ENCODE measurements around the gene RTN4R.
"Not testable (repeated sequence)": the region's sequence is repeated elsewhere in the genome, so short reads cannot be mapped to it uniquely, and the experiment has no call there.

RTN4R gene

DNA sequence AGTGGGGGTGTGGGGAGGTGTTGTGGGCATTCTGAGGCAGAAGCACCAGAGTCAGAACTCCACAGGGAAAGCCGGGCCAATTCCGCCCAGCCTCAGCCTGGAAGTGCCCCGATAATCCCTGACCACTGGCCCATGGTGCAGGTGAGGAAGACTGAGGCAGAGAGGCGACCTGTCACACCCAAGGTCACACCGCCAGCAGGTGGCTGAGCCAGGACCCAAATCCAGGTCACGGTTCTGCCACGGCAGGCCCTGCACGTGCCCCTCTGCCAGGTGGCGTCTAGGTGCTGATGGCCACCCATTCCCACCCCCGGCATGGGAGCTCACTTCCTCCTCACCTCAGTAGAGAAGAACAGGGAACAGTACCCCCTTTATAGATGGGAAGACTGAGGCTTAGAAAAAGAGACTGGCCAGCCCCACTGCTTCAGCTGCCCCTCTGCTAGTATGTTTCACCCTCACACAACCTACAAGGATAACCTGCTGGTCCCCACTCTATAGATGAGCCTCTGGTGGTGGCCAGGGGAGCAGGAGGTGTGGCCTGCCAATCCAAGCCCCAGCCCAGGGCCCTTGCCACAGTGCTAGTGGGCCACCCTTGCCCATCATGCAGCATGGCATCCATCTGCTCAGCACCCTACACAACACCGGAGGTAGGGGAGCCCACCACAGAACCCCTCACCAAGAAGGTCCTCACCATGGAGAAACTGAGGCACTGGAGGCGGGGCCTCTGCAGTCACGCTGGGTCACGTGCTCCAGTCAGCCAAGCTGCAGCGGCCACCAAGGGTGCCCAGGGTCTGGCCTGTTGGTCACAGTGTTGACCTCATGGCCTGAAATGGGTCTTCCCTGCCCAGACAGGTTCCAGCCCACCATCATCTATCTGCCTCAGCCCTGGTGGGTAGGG lies 2.1 kb downstream of the RTN4R start:
- not testable (repeated sequence) for H2BK15ac ChIP-seq (ENCODE audit: low read length); H4K91ac ChIP-seq (ENCODE audit: low read depth, low read length, poor library complexity); DNase-seq (ENCODE audit: low spot score); H3K18ac ChIP-seq (ENCODE audit: low read length); H3K4me2 ChIP-seq (ENCODE audit: insufficient read depth, low read length, poor library complexity, severe bottlenecking); H2AFZ ChIP-seq (ENCODE audit: low read length); H3K27me3 ChIP-seq (ENCODE audit: control insufficient read depth in 3 of 3, insufficient read depth in 3 of 3, low read depth in 1 of 3, low read length in 3 of 3); H2BK120ac ChIP-seq (ENCODE audit: low read depth, low read length); H3K27ac ChIP-seq (replicated peaks; ENCODE audit: low read length); H3K9ac ChIP-seq (ENCODE audit: low read depth, low read length, poor library complexity); H2BK5ac ChIP-seq (ENCODE audit: low read length); H3K4ac ChIP-seq (ENCODE audit: low read length); H2AK5ac ChIP-seq (ENCODE audit: low read depth, low read length); H3K4me3 ChIP-seq (ENCODE audit: low read length in 2 of 2); H3K14ac ChIP-seq (ENCODE audit: low read length); H3K9me3 ChIP-seq (replicated peaks in 1 of 2; ENCODE audit: control insufficient read depth in 2 of 2, insufficient read depth in 1 of 2, low read depth in 1 of 2, low read length in 2 of 2); H4K8ac ChIP-seq (ENCODE audit: low read depth, low read length); H3K36me3 ChIP-seq (replicated peaks in 1 of 2; ENCODE audit: control insufficient read depth in 2 of 2, insufficient read depth in 2 of 2, low read length in 2 of 2); H2BK12ac ChIP-seq (ENCODE audit: low read length)
- H3K4me1 ChIP-seq (ENCODE audit: control insufficient read depth in 2 of 2, insufficient read depth in 1 of 2, low read depth in 1 of 2, low read length in 2 of 2), result peaks cover 24 to 25% of the 10 kb centered on the region in 2 donors
- peaks cover 18% of the 10 kb centered on the region for H3K79me1 ChIP-seq (ENCODE audit: low read depth, low read length)
- H3K23ac ChIP-seq (ENCODE audit: low read depth, low read length, poor library complexity), result peak overlapping the region; percentile 98
- no CpG with 5 or more reads among the region's 15 CpGs for WGBS, 2 donors (ENCODE audit: extremely low coverage in 2 of 2, insufficient read length in 2 of 2, insufficient replicate concordance in 1 of 2)

DNA sequence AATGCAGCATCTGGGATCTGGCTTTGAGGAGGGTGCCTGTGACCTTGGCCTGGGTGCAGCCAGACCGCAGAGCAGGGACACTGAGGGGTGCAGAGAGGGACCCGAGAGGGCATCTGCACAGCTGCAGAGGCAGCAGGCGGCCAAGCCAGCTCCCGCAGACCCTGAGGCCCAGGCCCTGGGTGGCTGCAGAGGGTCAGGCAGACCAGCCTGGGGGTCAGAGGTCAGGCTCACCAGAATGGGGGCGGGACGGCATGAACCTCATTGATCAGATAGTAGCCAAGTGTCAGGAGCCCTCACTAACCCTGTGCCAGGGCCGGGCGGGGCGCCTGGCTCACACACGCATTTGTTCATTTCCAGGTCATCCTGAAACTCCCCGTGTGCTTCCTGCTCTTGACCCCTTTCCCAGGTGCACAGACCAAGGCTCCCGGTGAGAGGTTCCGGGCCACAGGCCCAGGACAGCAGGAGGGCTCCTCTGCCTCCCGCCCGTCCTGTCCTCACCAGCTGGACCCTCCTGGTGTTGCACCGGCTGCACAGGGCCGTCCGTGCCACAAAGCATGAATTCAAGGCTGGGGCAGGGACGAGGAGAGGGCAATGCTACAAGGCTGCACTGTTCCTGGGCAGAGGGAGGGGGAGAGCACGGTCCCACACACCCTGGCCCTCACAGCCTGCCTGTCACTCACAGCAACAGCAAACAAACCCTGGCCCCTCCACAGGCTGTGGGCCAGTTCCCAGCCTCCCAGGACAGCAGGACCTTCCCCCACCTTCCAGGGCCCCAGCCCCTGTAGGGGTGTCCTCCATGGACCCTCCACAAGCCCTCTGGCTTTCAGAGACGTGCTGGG lies 3.3 kb downstream of the RTN4R start:
- H3K9me3 ChIP-seq (replicated peaks in 1 of 2; ENCODE audit: control insufficient read depth in 2 of 2, insufficient read depth in 1 of 2, low read depth in 1 of 2, low read length in 2 of 2), result no peaks in the 10 kb centered on the region
- no CpG with 5 or more reads among the region's 21 CpGs for WGBS, 2 donors (ENCODE audit: extremely low coverage in 2 of 2, insufficient read length in 2 of 2, insufficient replicate concordance in 1 of 2)
- DNase-seq (ENCODE audit: low spot score), result no peak

GRCh38 chr22:20263404-20264281 lies 4.5 kb downstream of the RTN4R start:
- H2BK12ac ChIP-seq (ENCODE audit: low read length), result peak overlapping the region; percentile 90
- H2BK5ac ChIP-seq (ENCODE audit: low read length); H3K4me2 ChIP-seq (ENCODE audit: insufficient read depth, low read length, poor library complexity, severe bottlenecking); H3K36me3 ChIP-seq (replicated peaks in 1 of 2; ENCODE audit: control insufficient read depth in 2 of 2, insufficient read depth in 2 of 2, low read length in 2 of 2); DNase-seq (ENCODE audit: low spot score); H3K9me3 ChIP-seq (replicated peaks in 1 of 2; ENCODE audit: control insufficient read depth in 2 of 2, insufficient read depth in 1 of 2, low read depth in 1 of 2, low read length in 2 of 2); H4K91ac ChIP-seq (ENCODE audit: low read depth, low read length, poor library complexity); H2BK15ac ChIP-seq (ENCODE audit: low read length); H2AFZ ChIP-seq (ENCODE audit: low read length); H3K4me3 ChIP-seq (ENCODE audit: low read length in 2 of 2); H2BK120ac ChIP-seq (ENCODE audit: low read depth, low read length); H3K9ac ChIP-seq (ENCODE audit: low read depth, low read length, poor library complexity); H3K27ac ChIP-seq (replicated peaks; ENCODE audit: low read length); H3K27me3 ChIP-seq (ENCODE audit: control insufficient read depth in 3 of 3, insufficient read depth in 3 of 3, low read depth in 1 of 3, low read length in 3 of 3); H4K8ac ChIP-seq (ENCODE audit: low read depth, low read length); H3K4ac ChIP-seq (ENCODE audit: low read length): not testable (repeated sequence)
- no CpG with 5 or more reads among the region's 17 CpGs for WGBS, 2 donors (ENCODE audit: extremely low coverage in 2 of 2, insufficient read length in 2 of 2, insufficient replicate concordance in 1 of 2)
- H3K79me1 ChIP-seq (ENCODE audit: low read depth, low read length), result peaks cover 17% of the 10 kb centered on the region
- H3K4me1 ChIP-seq (ENCODE audit: control insufficient read depth in 2 of 2, insufficient read depth in 1 of 2, low read depth in 1 of 2, low read length in 2 of 2), result peaks cover 17 to 20% of the 10 kb centered on the region in 2 donors
- H3K18ac ChIP-seq (ENCODE audit: low read length), result peak overlapping the region; percentile 83
- peak overlapping the region; percentile 52 for H3K23ac ChIP-seq (ENCODE audit: low read depth, low read length, poor library complexity)
- peak overlapping the region; percentile 21 for H2AK5ac ChIP-seq (ENCODE audit: low read depth, low read length)
- peak overlapping the region; percentile 89 for H3K14ac ChIP-seq (ENCODE audit: low read length)

More for the DNA sequence above, 3.3 kb downstream of the RTN4R start:
- Histone ChIP-seq H2BK120ac (ENCODE audit: low read depth, low read length) (no peak overlapping the region), H2BK5ac (ENCODE audit: low read length) (no peak overlapping the region), H3K18ac (ENCODE audit: low read length) (peak overlapping the region; percentile 64), H2AFZ (ENCODE audit: low read length) (no peak overlapping the region), H3K27ac (replicated peaks; ENCODE audit: low read length) (no peak overlapping the region), H2BK15ac (ENCODE audit: low read length) (no peak overlapping the region), H3K23ac (ENCODE audit: low read depth, low read length, poor library complexity) (peak overlapping the region; percentile 98), H3K4me1 (ENCODE audit: control insufficient read depth in 2 of 2, insufficient read depth in 1 of 2, low read depth in 1 of 2, low read length in 2 of 2) (peaks cover 22 to 24% of the 10 kb centered on the region in 2 donors), H3K14ac (ENCODE audit: low read length) (peak overlapping the region; percentile 8), H3K4me3 (ENCODE audit: low read length in 2 of 2) (no peak overlapping the region), H4K91ac (ENCODE audit: low read depth, low read length, poor library complexity) (no peak overlapping the region), H2AK5ac (ENCODE audit: low read depth, low read length) (no peak overlapping the region), H3K9ac (ENCODE audit: low read depth, low read length, poor library complexity) (peak overlapping the region; percentile 44), H3K4ac (ENCODE audit: low read length) (no peak overlapping the region), H3K79me1 (ENCODE audit: low read depth, low read length) (peaks cover 18% of the 10 kb centered on the region), H3K27me3 (ENCODE audit: control insufficient read depth in 3 of 3, insufficient read depth in 3 of 3, low read depth in 1 of 3, low read length in 3 of 3) (no peaks in the 10 kb centered on the region), H3K36me3 (replicated peaks in 1 of 2; ENCODE audit: control insufficient read depth in 2 of 2, insufficient read depth in 2 of 2, low read length in 2 of 2) (no peaks in the 10 kb centered on the region), H2BK12ac (ENCODE audit: low read length) (peak overlapping the region; percentile 58), H4K8ac (ENCODE audit: low read depth, low read length) (no peak overlapping the region), H3K4me2 (ENCODE audit: insufficient read depth, low read length, poor library complexity, severe bottlenecking) (peak overlapping the region; percentile 18)
